ENCODE results near the gene SGO2.

GRCh38 chr2:200625282-200625681 is 99.3 kb downstream of the SGO2 start:
- no peak for TF ChIP-seq EZH2 (IDR thresholded peaks at IDR 0.05; ENCODE audit: borderline replicate concordance, control insufficient read depth, low read depth, low read length)
- no peak for TF ChIP-seq SPI1 (IDR thresholded peaks at IDR 0.05; ENCODE audit: borderline replicate concordance, insufficient read depth, low read depth, low read length)
- TF ChIP-seq MAX (IDR thresholded peaks at IDR 0.05; ENCODE audit: low read depth, low read length): no peak
- no peak for TF ChIP-seq CTCF (IDR thresholded peaks at IDR 0.05 in 2 of 3, conservative IDR thresholded peaks at IDR 0.05 in 1 of 3; ENCODE audit: control insufficient read depth in 2 of 3, extremely low read depth in 1 of 3, insufficient read depth in 1 of 3, low read depth in 3 of 3, low read length in 3 of 3)
- no peak for TF ChIP-seq RAD21 (IDR thresholded peaks at IDR 0.05; ENCODE audit: insufficient read depth, low read depth, low read length)
- TF ChIP-seq POLR2A (IDR thresholded peaks at IDR 0.05; ENCODE audit: low read depth, low read length): no peak
- TF ChIP-seq POLR2AphosphoS5 (IDR thresholded peaks at IDR 0.05; ENCODE audit: low read length): no peak
- TF ChIP-seq ZBTB11 (CRISPR knock-in tag; IDR thresholded peaks at IDR 0.05): no peak
- TF ChIP-seq RFX5 (IDR thresholded peaks at IDR 0.05; ENCODE audit: low read depth, low read length): no peak
- no peak for TF ChIP-seq CREB1 (IDR thresholded peaks at IDR 0.05; ENCODE audit: low read depth)
- no peak for TF ChIP-seq CHD4 (IDR thresholded peaks at IDR 0.05)
- TF ChIP-seq RAD51 (IDR thresholded peaks at IDR 0.05): no peak
- no peak for TF ChIP-seq NKRF (conservative IDR thresholded peaks at IDR 0.05)
- TF ChIP-seq SRF (IDR thresholded peaks at IDR 0.05; ENCODE audit: low read depth in 2 of 2, low read length in 2 of 2): no peak

All from GM12878 (cell line).